ENCODE measurements around the gene ASAP3.
A peak's percentile ranks its signal among the peaks of the same experiment; 100 is the strongest.
"Not testable (repeated sequence)": the region's sequence is repeated elsewhere in the genome, so short reads cannot be mapped to it uniquely, and the experiment has no call there.

The ASAP3 gene

DNA sequence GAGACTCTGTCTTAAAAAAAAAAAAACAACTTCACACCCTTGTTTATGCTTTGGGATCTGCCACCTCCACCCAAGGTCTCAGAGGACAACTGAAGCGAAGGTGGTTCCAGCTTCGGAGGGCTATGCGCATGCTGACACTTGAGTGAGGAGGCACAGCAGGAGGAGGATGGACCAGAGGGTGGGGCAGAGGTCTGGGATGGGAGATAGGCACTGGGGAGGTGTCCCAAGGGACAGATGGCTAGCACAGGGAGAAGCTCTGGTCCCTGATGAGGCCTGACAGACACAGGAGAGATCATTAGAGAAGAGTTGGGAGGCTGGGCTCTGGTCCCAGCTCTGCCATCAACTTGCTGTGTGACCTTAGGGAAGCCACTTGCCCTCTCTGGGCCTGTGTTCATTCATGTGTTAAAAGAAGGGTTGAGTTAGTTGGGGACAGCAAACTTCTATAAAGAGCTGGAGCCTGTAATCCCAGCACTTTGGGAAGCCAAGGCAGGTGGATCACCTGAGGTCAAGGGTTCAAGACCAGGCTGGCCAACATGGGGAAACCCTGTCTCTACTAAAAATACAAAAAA is 30.2 kb upstream of the ASAP3 start:
- no peak for DNase-seq

DNA sequence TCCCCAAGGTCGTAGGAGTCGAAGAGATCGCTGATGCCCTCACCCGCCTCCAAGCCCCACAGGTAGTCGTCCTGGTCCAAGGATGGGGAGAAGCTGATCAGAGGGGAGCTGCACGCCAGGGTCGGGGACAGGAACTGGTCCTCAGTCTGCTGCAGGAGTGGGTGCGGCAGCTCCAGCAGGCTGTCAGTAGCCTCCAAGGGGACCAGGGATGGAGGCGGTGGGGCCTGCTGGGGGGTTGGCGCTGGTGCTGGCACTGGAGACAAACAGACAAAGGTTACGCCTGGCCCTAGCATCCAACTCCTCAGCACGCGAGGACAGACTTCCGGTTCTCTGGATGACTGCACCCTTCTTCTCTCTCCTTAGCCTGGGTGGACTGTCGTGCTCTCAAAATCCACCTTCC is 25.9 kb upstream of the ASAP3 start:
- no peak for DNase-seq

DNA sequence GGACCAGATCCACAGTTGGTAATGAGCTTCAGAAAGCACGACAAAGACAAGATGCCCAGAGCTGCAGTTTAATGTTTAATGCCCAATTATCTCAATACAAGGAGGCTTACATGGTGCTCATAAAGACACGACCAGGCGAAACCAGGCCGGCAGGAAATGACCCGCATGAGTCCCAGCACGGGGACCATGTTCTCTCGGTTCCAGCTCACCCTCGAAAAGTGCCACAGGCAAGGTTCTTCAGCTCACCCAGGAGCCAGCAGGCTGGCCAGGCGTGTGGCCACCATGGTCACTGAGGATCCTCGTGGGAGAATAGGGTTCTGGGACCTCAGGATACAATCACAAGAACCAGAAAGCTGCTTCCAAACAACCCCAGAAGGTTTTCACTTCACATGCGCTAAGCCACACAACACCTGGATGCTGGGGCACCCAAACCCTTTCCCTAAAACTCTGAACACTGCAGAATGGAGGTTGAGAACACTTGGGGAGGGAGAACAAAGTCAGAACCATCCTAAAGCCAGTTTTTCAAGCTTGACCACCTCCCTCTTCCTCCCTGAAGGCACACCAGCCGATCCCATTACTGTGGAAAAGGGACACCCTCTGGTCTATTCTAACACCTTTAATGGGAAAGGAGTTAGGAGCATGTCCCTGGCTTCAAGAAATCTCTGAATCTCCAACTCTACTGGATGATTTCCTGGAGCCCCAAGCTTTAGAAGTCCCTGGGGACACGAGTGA is 22.6 kb upstream of the ASAP3 start:
- DNase-seq, result no peak

DNA sequence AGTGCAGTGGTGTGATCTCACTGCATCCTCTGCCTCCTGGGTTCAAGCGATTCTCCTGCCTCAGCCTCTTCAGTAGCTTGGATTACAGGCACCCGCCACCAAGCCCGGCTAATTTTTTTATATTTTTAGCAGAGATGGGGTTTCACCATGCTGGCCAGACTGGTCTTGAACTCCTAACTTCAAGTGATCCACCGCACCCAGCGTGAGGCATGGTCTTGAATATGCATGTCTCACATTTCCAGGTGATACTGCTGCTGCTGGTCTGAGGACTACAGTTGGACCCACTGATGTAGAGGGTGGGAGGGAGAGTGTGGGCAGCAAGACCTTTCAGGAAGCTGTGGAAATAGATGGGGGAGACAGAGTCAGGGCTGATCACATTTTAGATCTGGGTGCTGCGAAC is 21.9 kb upstream of the ASAP3 start:
- DNase-seq, result no peak

DNA sequence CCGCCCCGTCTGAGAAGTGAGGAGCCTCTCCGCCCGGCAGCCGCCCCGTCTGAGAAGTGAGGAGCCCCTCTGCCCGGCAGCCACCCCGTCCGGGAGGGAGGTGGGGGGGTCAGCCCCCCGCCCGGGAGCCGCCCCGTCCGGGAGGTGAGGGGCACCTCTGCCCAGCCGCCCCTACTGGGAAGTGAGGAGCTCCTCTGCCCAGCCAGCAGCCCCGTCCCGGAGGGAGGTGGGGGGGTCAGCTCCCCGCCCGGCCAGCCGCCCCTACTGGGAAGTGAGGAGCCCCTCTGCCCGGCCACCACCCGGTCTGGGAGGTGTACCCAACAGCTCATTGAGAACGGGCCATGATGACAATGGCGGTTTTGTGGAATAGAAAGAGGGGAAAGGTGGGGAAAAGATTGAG is 20.2 kb upstream of the ASAP3 start:
- DNase-seq, result not testable (repeated sequence)

DNA sequence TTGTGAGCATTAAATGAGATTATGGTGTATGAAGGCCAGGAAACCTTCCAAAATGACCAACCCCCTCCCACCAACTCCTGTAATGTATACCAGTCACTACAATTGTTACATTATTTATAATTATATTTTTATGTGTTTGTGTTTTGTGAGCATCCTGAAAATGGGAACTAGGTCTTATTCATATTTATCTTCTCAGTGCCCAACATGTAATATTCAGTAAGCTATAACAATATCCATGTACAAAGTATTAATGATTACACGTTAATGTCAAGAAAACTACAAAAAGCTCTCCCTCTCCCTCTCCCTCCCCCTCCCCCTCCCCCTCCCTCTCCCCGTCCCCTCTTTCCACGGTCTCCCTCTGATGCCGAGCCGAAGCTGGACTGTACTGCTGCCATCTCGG is 19.0 kb upstream of the ASAP3 start:
- no peak for DNase-seq

DNA sequence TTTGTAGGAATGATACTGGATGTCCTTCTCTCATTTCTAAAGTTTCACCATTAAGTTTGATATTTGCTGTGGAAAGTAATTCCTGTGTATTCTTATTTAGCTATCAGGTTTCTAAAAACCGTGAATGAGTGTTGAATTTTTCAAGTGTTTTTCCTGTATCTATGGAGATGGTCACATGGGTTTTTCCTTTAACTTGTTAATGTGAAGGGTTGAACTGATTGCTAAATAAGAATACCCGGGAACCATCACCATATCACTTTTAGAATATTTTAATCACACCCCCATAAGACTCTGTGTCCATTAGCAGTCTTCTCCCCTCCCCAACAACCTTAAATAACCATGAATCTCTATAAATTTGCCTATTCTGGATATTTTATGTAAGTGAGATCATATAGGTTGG is 16.5 kb upstream of the ASAP3 start:
- DNase-seq, result no peak

DNA sequence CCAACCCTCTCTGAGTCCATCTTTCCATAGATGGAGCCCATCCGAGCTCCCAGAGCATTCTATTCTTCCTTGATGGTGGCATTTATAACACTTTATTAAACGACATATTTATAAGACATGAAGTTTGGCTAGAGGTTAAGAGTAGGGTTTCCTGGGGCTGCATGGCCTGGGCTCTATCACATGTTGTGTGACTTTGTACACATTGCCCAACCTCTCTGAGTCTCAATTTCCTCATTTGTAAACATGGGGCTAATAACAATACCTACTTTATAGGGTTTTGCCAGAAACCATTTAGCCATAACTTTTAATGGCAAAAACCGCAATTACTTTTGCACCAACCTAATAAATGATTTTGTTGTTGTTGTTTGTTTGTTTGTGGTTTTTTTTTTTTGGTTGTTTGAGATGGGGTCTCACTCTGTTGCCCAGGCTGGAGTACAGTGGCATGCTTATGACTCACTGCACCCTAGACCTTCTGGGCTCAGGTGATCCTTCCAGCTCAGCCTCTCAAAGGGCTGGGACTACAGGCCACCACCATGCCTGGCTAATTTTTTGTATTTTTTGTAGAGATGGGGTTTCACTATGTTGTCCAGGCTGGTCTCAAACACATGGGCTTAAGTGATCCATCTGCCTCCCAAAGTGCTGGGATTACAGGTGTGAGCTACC is 13.9 kb upstream of the ASAP3 start:
- DNase-seq, result no peak

DNA sequence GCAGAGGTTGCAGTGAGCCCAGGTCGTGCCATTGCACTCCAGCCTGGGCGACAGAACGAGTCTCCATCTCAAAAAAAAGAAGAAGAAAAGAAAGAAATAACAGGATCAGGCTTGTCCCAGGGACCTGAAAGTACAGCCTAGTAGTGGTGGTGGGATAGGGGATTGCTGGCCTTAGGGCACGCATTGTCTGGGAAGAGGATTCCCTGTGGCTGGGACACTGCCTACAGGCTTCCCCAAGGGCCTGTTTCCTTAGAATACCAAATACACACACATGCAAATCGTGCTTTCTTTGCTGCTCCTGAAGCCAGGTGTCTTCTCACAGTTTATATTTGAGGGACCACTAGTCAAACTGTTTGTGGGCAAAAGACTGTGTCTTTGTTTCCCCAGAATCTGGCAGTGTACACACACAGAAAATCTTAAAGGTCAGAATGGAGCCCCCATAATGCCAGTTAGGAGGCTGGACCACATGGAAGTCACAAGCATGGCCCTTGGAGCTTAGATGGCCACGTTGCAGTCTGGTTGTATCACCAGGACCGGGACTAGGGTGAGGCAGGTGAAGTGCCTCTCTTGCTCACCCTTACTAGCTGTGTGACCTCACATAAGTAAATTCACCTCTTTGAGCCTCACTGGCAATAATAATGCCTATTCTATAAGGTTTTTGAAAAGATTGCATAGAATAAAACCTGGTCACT is 12.7 kb upstream of the ASAP3 start:
- DNase-seq, result no peak

DNA sequence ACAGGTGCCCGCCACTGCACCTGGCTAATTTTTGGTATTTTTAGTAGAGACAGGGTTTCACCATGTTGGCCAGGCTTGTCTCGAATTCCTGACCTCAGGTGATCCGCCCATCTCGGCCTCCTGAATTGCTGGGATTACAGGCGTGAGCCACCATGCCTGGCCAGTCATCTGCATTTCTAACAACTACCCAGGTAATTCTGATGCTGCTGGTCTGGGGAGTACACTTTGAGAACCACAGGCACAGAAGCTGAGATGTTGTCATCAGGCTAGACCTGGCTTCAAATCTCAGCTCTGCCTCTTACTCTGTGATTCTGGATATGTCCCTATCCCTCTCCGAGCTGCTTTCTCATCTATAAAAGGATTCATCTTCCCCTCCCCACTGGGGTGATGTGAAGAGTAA is 10.9 kb upstream of the ASAP3 start:
- DNase-seq, result not testable (repeated sequence)

DNA sequence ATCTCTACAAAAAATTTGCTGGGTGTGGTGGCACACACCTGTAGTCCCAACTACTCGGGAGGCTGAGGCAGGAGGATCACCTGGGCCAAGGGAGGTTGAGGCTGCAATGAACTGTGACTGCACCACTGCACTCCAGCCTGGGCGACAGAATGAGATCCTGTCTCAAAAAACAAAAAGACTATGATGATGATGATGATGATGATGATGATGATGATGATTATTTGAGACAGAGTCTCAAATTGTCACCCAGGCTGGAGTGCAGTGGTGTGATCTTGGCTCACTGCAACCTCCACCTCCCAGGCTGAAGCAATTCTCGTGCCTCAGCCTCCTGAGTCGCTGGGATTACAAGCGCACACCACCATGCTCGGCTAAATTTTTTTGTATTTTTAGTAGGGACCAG is 8.8 kb upstream of the ASAP3 start:
- not testable (repeated sequence) for DNase-seq

DNA sequence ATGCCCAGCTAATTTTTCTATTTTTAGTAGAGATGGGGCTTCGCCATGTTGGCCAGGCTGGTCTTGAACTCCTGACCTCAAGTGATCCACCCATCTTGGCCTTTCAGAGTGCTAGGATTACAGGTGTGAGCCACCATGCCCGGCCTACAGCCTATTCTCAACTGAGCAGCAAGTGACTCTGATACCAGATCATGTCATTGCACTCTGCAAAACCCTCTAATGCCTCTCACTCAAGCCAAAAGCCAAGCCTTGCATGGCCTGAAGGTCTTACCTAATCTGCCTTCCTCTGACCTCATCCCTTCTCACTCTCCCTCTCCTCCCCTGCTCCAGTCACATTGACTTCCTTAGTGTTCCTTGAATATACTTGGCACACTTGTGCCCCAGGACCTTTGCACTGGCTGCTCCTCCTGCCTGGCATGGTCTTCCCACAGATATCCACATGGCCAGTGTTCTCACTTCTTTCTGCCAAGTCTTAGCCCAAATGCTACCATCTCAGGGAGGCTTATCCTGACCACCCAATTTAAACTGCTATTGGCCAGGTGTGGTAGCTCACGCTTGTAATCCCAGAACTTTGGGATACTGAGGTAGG is 8.2 kb upstream of the ASAP3 start:
- no peak for DNase-seq

DNA sequence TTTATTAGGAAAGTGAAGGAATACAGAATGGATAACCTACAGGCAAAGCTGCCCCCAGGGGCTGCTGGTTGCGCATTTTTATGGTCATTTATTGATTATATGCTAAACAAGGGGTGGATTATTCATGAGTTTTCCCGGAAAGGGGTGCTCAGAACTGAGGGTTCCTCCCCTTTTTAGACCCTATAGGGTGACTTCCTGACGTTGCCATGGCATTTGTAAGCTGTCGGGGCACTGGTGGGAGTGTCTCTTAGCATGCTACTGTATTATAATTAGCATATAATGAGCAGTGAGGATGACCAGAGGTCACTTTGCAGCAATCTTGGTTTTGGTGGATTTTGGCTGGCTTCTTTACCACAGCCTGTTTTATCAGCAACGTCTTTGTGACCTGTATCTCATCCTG is 5.9 kb upstream of the ASAP3 start:
- no peak for DNase-seq

DNA sequence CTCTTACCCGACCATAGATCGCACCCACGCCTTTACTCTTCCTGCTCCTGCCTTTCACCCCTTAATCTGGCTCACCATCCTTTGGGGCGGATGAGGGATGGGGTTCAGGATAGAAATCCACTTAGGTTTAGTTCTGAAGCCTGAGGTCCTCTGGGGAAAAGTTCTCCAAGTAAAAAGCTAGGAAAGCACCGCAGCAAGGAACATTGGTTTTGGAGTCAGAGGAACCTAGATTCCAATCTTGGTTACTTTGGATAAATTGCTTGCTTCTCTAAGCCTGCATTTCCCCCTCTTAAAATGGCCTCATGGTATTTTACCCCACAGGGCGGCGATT is 988 bp upstream of the ASAP3 start:
- no peak for DNase-seq

DNA sequence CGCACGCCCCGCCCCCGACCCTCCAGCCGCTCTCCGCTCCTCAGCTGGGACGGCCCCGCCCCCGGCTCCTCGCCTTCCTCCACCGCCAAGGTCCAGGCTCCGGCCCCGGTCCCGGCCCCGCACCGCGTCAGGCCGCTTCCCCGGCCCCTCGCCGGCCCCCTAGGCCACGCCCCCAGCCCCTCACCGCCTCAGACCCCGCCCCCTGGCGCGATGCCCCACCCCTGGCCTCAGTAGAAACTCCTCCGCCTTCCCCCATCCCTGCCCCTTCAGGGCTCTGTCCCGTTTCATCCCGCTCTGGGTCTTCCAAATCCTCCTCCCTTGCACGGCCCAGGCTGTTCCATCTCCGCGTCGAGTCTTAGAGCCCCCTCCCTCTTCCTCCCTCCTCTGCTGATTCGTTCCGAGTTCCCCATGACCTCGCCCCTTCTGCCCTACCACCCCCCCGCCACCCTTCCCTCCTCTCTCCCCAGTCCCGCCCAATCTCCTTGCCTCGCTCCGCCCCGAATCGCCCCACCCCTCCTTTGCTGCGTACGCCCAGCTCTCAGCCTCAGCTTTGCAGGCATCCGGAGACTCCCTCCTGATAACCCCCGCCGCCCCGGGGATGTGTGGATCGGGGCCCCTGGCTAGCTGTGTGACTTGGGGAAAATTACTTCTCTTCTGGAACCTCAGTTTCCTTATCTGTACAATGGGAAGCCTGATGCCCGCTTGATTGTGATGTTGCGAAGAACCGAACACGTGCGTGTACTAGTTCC is 448 bp upstream of the ASAP3 start:
- DNase-seq, result peak; percentile 93 to 97

DNA sequence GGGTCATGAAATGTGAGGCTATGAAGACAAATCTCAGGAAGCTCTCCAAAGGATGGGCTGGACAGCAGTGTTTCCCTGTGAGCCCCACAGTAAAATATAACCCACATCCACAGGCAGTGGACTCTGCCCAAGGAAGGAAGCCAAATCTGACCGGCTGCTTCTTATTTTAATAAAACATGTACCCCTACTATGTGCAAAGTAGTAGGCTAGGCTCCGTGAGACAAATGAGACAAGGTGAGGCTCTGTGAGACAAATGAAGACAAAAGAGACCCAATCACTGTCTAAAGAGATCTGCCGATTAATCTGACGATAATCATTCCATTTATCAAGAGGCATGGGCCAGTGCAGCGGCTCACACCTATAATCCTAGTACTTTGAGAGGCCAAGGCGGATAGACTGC is 2.1 kb downstream of the ASAP3 start:
- DNase-seq, result no peak

DNA sequence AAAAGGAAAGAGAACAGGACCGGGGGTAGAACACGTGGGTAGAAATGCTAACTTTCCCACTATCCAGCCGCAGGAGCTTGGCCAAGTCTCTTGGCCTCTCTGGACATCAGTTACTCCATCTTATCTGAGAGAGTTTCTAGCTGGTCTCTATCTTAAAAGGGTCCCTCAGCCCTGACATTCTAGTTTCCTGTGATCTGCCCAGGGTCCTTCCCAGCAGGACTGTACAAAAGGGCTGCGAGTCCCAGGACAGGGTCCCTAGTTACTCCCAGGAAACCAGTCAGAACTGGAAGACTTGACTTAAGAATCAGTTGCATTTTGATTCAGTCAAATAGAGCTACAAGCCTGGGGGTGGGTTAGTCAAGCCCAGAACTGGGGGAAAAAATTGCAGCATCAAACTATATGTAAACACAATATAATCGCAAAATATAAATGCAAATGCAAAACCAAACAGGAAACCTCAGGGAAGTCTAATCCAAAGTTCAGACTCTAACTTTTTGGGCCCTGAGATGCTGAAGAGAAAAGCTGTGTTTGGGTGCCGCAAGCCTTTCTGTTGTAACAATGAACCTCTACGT is 2.9 kb downstream of the ASAP3 start:
- no peak for DNase-seq

DNA sequence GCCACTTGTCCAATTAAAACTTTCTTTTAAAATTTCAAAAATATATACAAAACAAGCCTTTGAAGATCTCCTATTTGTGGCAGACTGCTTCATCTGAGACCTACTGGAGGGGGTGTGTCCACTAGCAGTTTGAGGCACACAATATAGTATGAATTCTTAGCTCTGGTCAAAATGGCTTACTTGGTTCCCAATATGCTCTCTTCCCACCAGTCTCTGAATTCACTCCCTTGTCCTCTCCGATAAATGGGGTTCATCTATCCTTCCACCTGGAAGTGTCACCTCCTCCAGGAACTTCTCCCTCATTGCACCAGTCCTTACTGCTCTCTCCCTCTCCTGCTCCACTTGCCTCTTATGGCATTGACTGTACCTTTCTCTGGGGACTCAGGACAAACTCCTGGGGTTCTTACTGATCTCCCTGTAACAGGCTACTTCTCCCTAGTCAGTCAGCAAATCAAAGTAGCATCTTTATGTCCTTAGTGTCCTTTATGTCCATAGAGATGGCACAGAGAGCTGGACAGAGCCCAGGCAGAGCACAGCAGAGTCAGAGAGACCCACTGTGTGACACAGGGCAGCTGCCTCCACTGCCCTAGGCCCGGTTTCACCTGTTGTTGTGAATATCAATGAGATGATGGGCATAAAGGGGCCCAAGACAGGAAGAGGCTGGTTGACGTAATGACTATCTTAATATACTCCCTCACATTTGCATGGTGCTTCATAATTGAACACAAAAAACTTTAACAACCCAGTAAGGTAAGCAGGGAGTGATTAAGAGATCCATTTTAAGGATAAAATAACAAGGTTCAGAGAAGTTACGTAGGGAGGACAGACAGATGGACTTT is 3.6 kb downstream of the ASAP3 start:
- DNase-seq, result no peak

DNA sequence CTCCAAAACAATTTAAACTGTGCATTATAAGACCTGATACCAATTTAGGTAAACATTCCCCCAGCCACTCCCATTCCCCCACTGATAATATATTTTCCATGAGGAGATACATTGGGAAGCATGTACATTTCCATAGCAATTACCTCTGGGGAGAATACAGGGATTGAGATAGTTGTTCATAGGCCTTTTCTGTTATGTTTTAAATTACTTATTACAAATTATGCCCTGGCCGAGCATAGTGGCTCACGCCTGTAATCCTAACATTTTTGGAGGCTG is 4.4 kb downstream of the ASAP3 start:
- DNase-seq, result no peak

DNA sequence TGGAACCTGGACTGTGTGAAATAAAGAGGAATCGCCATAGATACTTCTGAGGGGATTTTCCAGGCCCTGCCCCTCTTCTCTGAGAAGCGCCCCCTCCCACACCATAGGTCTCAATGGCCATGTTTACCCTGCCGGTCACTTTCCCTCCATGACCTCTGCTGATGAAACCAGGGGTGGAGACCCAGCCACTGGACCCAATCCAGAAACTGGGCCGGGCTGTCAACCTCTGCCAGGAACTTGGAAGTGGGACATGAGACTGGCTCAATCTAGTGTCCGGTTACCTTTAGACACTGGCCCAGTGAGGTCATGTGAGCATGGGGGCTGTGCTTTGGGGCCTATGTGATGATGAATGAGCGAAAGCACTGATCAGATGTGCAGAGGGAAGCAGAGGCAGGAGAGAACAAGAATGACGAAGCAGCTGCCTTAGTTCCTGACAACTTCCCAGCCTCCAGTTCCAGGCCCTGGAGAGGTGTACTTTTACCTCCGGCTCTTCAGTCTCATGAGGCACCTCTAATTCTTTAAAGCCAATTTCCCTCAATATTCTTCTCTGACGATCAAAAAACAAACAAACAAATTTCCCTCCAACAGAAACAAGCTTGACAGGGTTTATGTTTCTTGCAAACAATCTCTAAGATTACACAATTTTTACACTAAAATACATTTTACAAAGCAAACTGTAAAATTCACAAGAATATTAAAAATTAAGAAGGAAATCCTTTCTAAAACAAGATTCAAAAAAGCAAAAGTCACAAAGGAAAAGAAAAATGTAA is 4.9 kb downstream of the ASAP3 start:
- DNase-seq, result no peak
